HG03135 (cell line): ENCODE results near the gene UBALD2.
"Not testable (repeated sequence)": the region's sequence is repeated elsewhere in the genome, so short reads cannot be mapped to it uniquely, and the experiment has no call there.

ENCODE experiments used
- ATAC-seq: cut with Tn5 transposase; IDR thresholded peaks from one replicate; pipeline ENCODE4 v1.9.1; 2021; ENCODE audit warnings: mild to moderate bottlenecking, moderate library complexity; ENCODE audit not compliant: unreplicated experiment

Gene UBALD2

GRCh38 chr17:76243826-76244679 lies 21.1 kb upstream of the UBALD2 start:
- ATAC-seq = no peak

GRCh38 chr17:76244721-76245120 lies 20.4 kb upstream of the UBALD2 start:
- ATAC-seq = not testable (repeated sequence)

GRCh38 chr17:76246080-76247066 lies 18.8 kb upstream of the UBALD2 start:
- ATAC-seq = peak; percentile 92

- ATAC-seq = no peak
Observed at GRCh38 chr17:76247304-76247703, 17.8 kb upstream of the UBALD2 start.

GRCh38 chr17:76248013-76248782 lies 16.9 kb upstream of the UBALD2 start:
- no peak for ATAC-seq

GRCh38 chr17:76250141-76250540 lies 15.0 kb upstream of the UBALD2 start:
- no peak for ATAC-seq

- no peak for ATAC-seq
Observed at GRCh38 chr17:76251478-76252039, 13.6 kb upstream of the UBALD2 start.

- ATAC-seq = no peak
Observed at GRCh38 chr17:76252040-76252954, 12.9 kb upstream of the UBALD2 start.

- not testable (repeated sequence) for ATAC-seq
Observed at GRCh38 chr17:76252967-76253766, 12.0 kb upstream of the UBALD2 start.

GRCh38 chr17:76253841-76254240 lies 11.3 kb upstream of the UBALD2 start:
- no peak for ATAC-seq

- ATAC-seq = no peak
Observed at GRCh38 chr17:76254275-76254674, 10.9 kb upstream of the UBALD2 start.

GRCh38 chr17:76255801-76256429 lies 9.2 kb upstream of the UBALD2 start:
- ATAC-seq = no peak

GRCh38 chr17:76256430-76257050 lies 8.6 kb upstream of the UBALD2 start:
- not testable (repeated sequence) for ATAC-seq

GRCh38 chr17:76260220-76260619 lies 4.9 kb upstream of the UBALD2 start:
- ATAC-seq = no peak

GRCh38 chr17:76260669-76261068 lies 4.5 kb upstream of the UBALD2 start:
- no peak for ATAC-seq

- no peak for ATAC-seq
Observed at GRCh38 chr17:76261421-76262215, 3.5 kb upstream of the UBALD2 start.
